Measurements from ENCODE around the gene UBE2G1. TPM values are rescaled to one million over a fixed set of nuclear protein-coding genes. Genes with fewer than 3 reads are reported as not detected.

The UBE2G1 gene
- total RNA-seq, 1 experiment from 2014 or later = 65.1 TPM

GRCh38 chr17:4331614-4332013 lies 34.9 kb downstream of the UBE2G1 start:
- DNase-seq (ENCODE audit: unreplicated experiment) = no peak
- H3K4me3 Mint-ChIP-seq (ENCODE audit: unreplicated experiment) = no peak overlapping the region
- BruUV-seq (replicated peaks) = no TSS peak
- no peaks in the 10 kb centered on the region for H3K27me3 Mint-ChIP-seq (ENCODE audit: insufficient read depth, unreplicated experiment)
- intact Hi-C loops (cut with micrococcal nuclease) = no loop called here
- peaks cover 11% of the 10 kb centered on the region for H3K36me3 Mint-ChIP-seq (ENCODE audit: insufficient read depth, unreplicated experiment)
- ChIA-PET POLR2A (interaction anchor here (1.6 kb wide), 1 partner anchor 14 kb away, joined by 5 read pairs; no protein-coding TSS in a partner anchor), CTCF (interaction anchor here (0.6 kb wide), 2 partner anchors 21 to 89 kb away, joined by 3 read pairs; no protein-coding TSS in a partner anchor)
- TF ChIP-seq CTCF (IDR thresholded peaks at IDR 0.05; ENCODE audit: unreplicated experiment) = no peak
- no peak overlapping the region for H3K27ac Mint-ChIP-seq (ENCODE audit: low read depth, unreplicated experiment)
- H3K9me3 Mint-ChIP-seq (ENCODE audit: unreplicated experiment) = no peaks in the 10 kb centered on the region
- peaks cover 47% of the 10 kb centered on the region for H3K4me1 Mint-ChIP-seq (ENCODE audit: insufficient read depth, unreplicated experiment)

GRCh38 chr17:4329838-4330237 lies 36.6 kb downstream of the UBE2G1 start:
- H3K27ac Mint-ChIP-seq (ENCODE audit: low read depth, unreplicated experiment) = peak overlapping the region; percentile 77
- H3K4me1 Mint-ChIP-seq (ENCODE audit: insufficient read depth, unreplicated experiment) = peaks cover 44% of the 10 kb centered on the region
- ChIA-PET CTCF (interaction anchor here (0.5 to 1.2 kb wide), 6 partner anchors 8 to 593 kb away, joined by 3 read pairs; no protein-coding TSS in a partner anchor), POLR2A (interaction anchor here (0.6 to 1.6 kb wide), 7 partner anchors 12 to 293 kb away, joined by 3 to 6 read pairs (median 3); partner anchors contain the start of genes CYB5D2, UBE2G1 and ZZEF1)
- intact Hi-C loops (cut with micrococcal nuclease) = no loop called here
- H3K27me3 Mint-ChIP-seq (ENCODE audit: insufficient read depth, unreplicated experiment) = no peaks in the 10 kb centered on the region
- no peak for TF ChIP-seq CTCF (IDR thresholded peaks at IDR 0.05; ENCODE audit: unreplicated experiment)
- peak; percentile 86 for DNase-seq (ENCODE audit: unreplicated experiment)
- H3K36me3 Mint-ChIP-seq (ENCODE audit: insufficient read depth, unreplicated experiment) = peaks cover 5% of the 10 kb centered on the region
- no TSS peak for BruUV-seq (replicated peaks)
- H3K9me3 Mint-ChIP-seq (ENCODE audit: unreplicated experiment) = no peaks in the 10 kb centered on the region
- no peak overlapping the region for H3K4me3 Mint-ChIP-seq (ENCODE audit: unreplicated experiment)

- POLR2A ChIA-PET = interaction anchor here (1.5 kb wide), 1 partner anchor 11 kb away, joined by 4 read pairs; no protein-coding TSS in a partner anchor
- no TSS peak for BruUV-seq (replicated peaks)
- intact Hi-C loops (cut with micrococcal nuclease) = no loop called here
- CTCF ChIA-PET = interaction anchor here (1.3 kb wide), 1 partner anchor 24 kb away, joined by 4 read pairs; no protein-coding TSS in a partner anchor
- H3K36me3 Mint-ChIP-seq (ENCODE audit: insufficient read depth, unreplicated experiment) = peaks cover 5% of the 10 kb centered on the region
- peak overlapping the region; percentile 22 for H3K4me3 Mint-ChIP-seq (ENCODE audit: unreplicated experiment)
- DNase-seq (ENCODE audit: unreplicated experiment) = peak; percentile 76
- no peaks in the 10 kb centered on the region for H3K27me3 Mint-ChIP-seq (ENCODE audit: insufficient read depth, unreplicated experiment)
- peaks cover 36% of the 10 kb centered on the region for H3K4me1 Mint-ChIP-seq (ENCODE audit: insufficient read depth, unreplicated experiment)
- no peaks in the 10 kb centered on the region for H3K9me3 Mint-ChIP-seq (ENCODE audit: unreplicated experiment)
- TF ChIP-seq CTCF (IDR thresholded peaks at IDR 0.05; ENCODE audit: unreplicated experiment) = no peak
- H3K27ac Mint-ChIP-seq (ENCODE audit: low read depth, unreplicated experiment) = peak overlapping the region; percentile 91
These were observed 38.9 kb downstream of the UBE2G1 start for GRCh38 chr17:4327606-4328005.

- no peak for TF ChIP-seq CTCF (IDR thresholded peaks at IDR 0.05; ENCODE audit: unreplicated experiment)
- no peak for DNase-seq (ENCODE audit: unreplicated experiment)
- CTCF ChIA-PET = no interaction called here
- BruUV-seq (replicated peaks) = no TSS peak
- H3K36me3 Mint-ChIP-seq (ENCODE audit: insufficient read depth, unreplicated experiment) = peaks cover 5% of the 10 kb centered on the region
- H3K27ac Mint-ChIP-seq (ENCODE audit: low read depth, unreplicated experiment) = peak overlapping the region; percentile 91
- peaks cover 29% of the 10 kb centered on the region for H3K4me1 Mint-ChIP-seq (ENCODE audit: insufficient read depth, unreplicated experiment)
- POLR2A ChIA-PET = interaction anchor here (0.8 kb wide), 1 partner anchor 11 kb away, joined by 3 read pairs; no protein-coding TSS in a partner anchor
- no peaks in the 10 kb centered on the region for H3K9me3 Mint-ChIP-seq (ENCODE audit: unreplicated experiment)
- H3K27me3 Mint-ChIP-seq (ENCODE audit: insufficient read depth, unreplicated experiment) = no peaks in the 10 kb centered on the region
- intact Hi-C loops (cut with micrococcal nuclease) = no loop called here
- H3K4me3 Mint-ChIP-seq (ENCODE audit: unreplicated experiment) = no peak overlapping the region
These were observed 39.9 kb downstream of the UBE2G1 start for GRCh38 chr17:4326608-4327007.
